Right lobe of liver (tissue), 6 donors: ENCODE data around the gene LDLRAD3. TPM values are rescaled to one million over a fixed set of nuclear protein-coding genes. Genes with fewer than 3 reads are reported as not detected.

Experiments used
- ATAC-seq, 4 donors: fragments of 200-7000 bp; cut with Tn5 transposase; one replicate each; pipeline ENCODE4 v1.9.1; 2020; ENCODE audit warnings: mild to moderate bottlenecking in 4 of 4, moderate library complexity in 4 of 4
- DNase-seq, 3 donors: peaks; one replicate each; pipeline ENCODE4 v3.0.0-alpha.2; 2020
- H3K27ac ChIP-seq, 3 donors: fragments of 200-600 bp; one replicate each; pipeline ENCODE4 v1.8.0; 2022
- H3K27me3 ChIP-seq, 2 donors: fragments of 200-600 bp; one replicate each; pipeline ENCODE4 v1.8.0; 2022
- H3K36me3 ChIP-seq, 4 donors: fragments of 200-600 bp; sonication (generic) in 1 of 4; one replicate each; pipeline versions ENCODE4 v1.5.1 to v1.8.0; 2017 to 2022; ENCODE audit warnings: control low read depth in 1 of 4
- H3K4me1 ChIP-seq, 4 donors: fragments of 200-600 bp; sonication (generic) in 1 of 4; one replicate each; pipeline versions ENCODE4 v1.5.1 to v1.8.0; 2017 to 2022; ENCODE audit warnings: control low read depth in 1 of 4
- H3K4me3 ChIP-seq, 3 donors: fragments of 200-600 bp; one replicate each; pipeline ENCODE4 v1.8.0; 2022
- H3K9me3 ChIP-seq, 4 donors: fragments of 200-600 bp; sonication (generic) in 1 of 4; one replicate each; pipeline versions ENCODE4 v1.5.1 to v1.8.0; 2017 to 2022; ENCODE audit warnings: control low read depth in 1 of 4
- POLR2A ChIP-seq: fragments of 450-650 bp; IDR thresholded peaks from one replicate; pipeline ENCODE4 v1.6.1; 2017; ENCODE audit warnings: antibody characterized with exemption, mild to moderate bottlenecking
- WGBS: methylation state at CpG from one replicate; pipeline ENCODE4 v1.1.6; 2018; ENCODE audit warnings: low coverage, low lambda C conversion rate; ENCODE audit not compliant: insufficient coverage; ENCODE audit errors: missing lambda C conversion rate; 5-methylcytosine and 5-hydroxymethylcytosine counted together
- intact Hi-C, 2 donors: fragments of 100-400 bp; cut with DNase I; formaldehyde crosslinking; loops; one replicate each; pipeline versions ENCODE4 v1.11.2 to v1.14.1; 2022
- total RNA-seq, 6 experiments: library from RNA; depleted of rRNA in 2 of 6; stranded (reverse); fragments of >200 nt in 2 of 6; fragmentation: NEBNext Ultra II Directional in 3 of 6; extraction: Animal tissue kit (Norgen Biotek cat#: 25700) in 3 of 6; gene quantifications; one replicate each; pipeline versions ENCODE4 v1.1.0 to v1.2.4, GENCODE V29; 2016 to 2023
- TF ChIP-seq, protein P1 (sequence below), 4 donors: fragments of 200-600 bp in 3 of 4; fragments of 450-650 bp in 1 of 4; IDR thresholded peaks; one replicate each; pipeline versions ENCODE4 v1.5.1 to v1.8.0; 2016 to 2022; ENCODE audit warnings: antibody characterized with exemption in 4 of 4, mild to moderate bottlenecking in 2 of 4
- donor health status: DM: no; HTN: yes; CAD: no.
- donor health status: DM: no; HTN: no; CAD: no.
- donor health status: DM: no; HTN: no; CAD: no.
- donor health status: DM: no; HTN: yes; CAD: no.
- donor health status: DM: no; HTN: yes; CAD: no.

LDLRAD3 gene
- total RNA-seq, 6 experiments from 2014 or later: 0.62 to 3.3 (median 2.7) TPM

GRCh38 chr11:35978183-35978582 is 34.3 kb downstream of the LDLRAD3 start:
- Histone ChIP-seq H3K4me1 (no peaks in the 10 kb centered on the region), H3K27me3 (no peaks in the 10 kb centered on the region), H3K9me3 (no peaks in the 10 kb centered on the region), H3K27ac (no peak overlapping the region), H3K36me3 (no peaks in the 10 kb centered on the region), H3K4me3 (no peak overlapping the region)
- intact Hi-C loops: no loop called here
- WGBS: 30% methylated on average over 6 of the region's 6 CpGs
- TF ChIP-seq, protein P1, sequence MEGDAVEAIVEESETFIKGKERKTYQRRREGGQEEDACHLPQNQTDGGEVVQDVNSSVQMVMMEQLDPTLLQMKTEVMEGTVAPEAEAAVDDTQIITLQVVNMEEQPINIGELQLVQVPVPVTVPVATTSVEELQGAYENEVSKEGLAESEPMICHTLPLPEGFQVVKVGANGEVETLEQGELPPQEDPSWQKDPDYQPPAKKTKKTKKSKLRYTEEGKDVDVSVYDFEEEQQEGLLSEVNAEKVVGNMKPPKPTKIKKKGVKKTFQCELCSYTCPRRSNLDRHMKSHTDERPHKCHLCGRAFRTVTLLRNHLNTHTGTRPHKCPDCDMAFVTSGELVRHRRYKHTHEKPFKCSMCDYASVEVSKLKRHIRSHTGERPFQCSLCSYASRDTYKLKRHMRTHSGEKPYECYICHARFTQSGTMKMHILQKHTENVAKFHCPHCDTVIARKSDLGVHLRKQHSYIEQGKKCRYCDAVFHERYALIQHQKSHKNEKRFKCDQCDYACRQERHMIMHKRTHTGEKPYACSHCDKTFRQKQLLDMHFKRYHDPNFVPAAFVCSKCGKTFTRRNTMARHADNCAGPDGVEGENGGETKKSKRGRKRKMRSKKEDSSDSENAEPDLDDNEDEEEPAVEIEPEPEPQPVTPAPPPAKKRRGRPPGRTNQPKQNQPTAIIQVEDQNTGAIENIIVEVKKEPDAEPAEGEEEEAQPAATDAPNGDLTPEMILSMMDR (IDR thresholded peaks at IDR 0.05): no peak
- TF ChIP-seq POLR2A: no peak
- DNase-seq: no peak
- no peak for ATAC-seq

- ATAC-seq (no peak), DNase-seq (no peak)
- Histone ChIP-seq H3K9me3 (no peaks in the 10 kb centered on the region), H3K36me3 (no peaks in the 10 kb centered on the region), H3K4me1 (no peaks in the 10 kb centered on the region), H3K27me3 (no peaks in the 10 kb centered on the region), H3K4me3 (no peak overlapping the region), H3K27ac (no peak overlapping the region)
- intact Hi-C loops: no loop called here
- TF ChIP-seq, protein P1 (IDR thresholded peaks at IDR 0.05): no peak
- TF ChIP-seq POLR2A: no peak
- WGBS: 71% methylated on average over 2 of the region's 4 CpGs
These were observed 35.0 kb downstream of the LDLRAD3 start for GRCh38 chr11:35978891-35979290.

DNA sequence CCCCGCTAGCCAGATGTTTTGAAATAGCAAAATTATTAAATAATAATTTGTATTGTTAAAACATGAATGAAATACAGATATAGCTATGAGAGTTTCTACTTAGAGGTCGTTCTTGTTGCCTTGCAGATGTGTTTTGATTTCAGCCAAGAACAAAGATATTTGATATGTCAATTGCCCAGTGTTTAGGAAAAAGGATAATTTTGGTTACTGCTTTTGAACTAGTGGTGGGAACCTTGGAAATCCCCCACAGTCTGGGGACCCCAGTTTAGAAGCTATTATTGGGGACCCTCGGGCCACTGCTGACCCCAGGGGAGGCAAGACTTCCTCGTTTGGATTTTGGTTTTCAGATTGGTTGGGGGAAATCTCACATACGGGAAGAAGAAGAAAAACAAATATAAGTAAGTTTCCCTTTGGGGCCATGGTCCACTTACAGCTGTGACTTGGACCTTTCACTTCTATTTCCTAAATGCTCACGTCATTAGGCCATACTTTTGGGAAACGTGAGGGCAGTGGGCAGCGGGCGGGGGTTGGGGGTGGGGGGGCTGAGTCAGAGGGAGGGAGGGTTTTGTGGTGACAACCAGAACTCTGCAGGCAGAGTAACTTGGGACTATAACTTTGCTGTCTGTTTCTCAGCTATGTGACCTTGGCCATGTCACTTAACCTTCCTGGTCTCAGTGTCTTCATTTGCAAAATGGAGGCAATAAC is 37.0 kb downstream of the LDLRAD3 start:
- TF ChIP-seq POLR2A: no peak
- TF ChIP-seq, protein P1 (IDR thresholded peaks at IDR 0.05): no peak
- Histone ChIP-seq H3K4me3 (no peak overlapping the region), H3K9me3 (no peaks in the 10 kb centered on the region), H3K36me3 (no peaks in the 10 kb centered on the region), H3K27ac (no peak overlapping the region), H3K27me3 (no peaks in the 10 kb centered on the region), H3K4me1 (no peaks in the 10 kb centered on the region)
- DNase-seq (no peak), ATAC-seq (no peak)
- intact Hi-C loops: no loop called here
- WGBS: 60% methylated on average over 9 of the region's 9 CpGs

DNA sequence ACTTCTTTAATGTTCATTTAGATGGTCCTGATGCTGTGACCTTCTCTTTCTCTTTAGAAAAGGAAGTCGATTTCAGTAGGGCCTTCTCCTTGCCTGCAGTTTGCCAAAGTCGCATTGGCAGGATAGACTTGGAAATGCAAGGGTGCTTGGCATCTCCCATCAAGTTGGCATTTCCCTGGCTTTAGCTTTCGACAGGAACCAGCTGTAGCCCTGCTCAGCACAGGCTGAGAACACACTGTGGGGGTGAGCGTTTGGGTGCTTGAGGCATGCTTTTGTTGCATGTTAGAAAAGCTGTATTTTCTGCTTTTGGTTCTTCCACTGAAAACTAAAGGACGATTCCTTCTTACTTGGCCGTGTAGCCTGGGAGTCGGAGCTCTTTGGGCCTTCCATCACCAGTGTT is 37.7 kb downstream of the LDLRAD3 start:
- no peaks in the 10 kb centered on the region for H3K9me3 ChIP-seq
- no peak for TF ChIP-seq POLR2A
- WGBS: 62% methylated on average over 6 of the region's 7 CpGs
- no peaks in the 10 kb centered on the region for H3K27me3 ChIP-seq
- H3K4me3 ChIP-seq: no peak overlapping the region
- H3K36me3 ChIP-seq: no peaks in the 10 kb centered on the region
- ATAC-seq (no peak), DNase-seq (no peak)
- no peaks in the 10 kb centered on the region for H3K4me1 ChIP-seq
- intact Hi-C loops: no loop called here
- no peak overlapping the region for H3K27ac ChIP-seq

- TF ChIP-seq, protein P1 (IDR thresholded peaks at IDR 0.05): no peak
- no peak for TF ChIP-seq POLR2A
- H3K4me1 ChIP-seq: no peaks in the 10 kb centered on the region
- no peak overlapping the region for H3K4me3 ChIP-seq
- DNase-seq (no peak), ATAC-seq (no peak)
- intact Hi-C loops: no loop called here
- no peak overlapping the region for H3K27ac ChIP-seq
- no peaks in the 10 kb centered on the region for H3K36me3 ChIP-seq
- WGBS: 78% methylated on average over 7 of the region's 8 CpGs
- no peaks in the 10 kb centered on the region for H3K27me3 ChIP-seq
- no peaks in the 10 kb centered on the region for H3K9me3 ChIP-seq
These were observed 38.2 kb downstream of the LDLRAD3 start for GRCh38 chr11:35982061-35982460.
